DND-41 (cell line): ENCODE data around the gene NUPR1.
"Not testable (repeated sequence)": the region's sequence is repeated elsewhere in the genome, so short reads cannot be mapped to it uniquely, and the experiment has no call there.

Experiments
- ATAC-seq: fragments of 200-7000 bp; cut with Tn5 transposase; 3 replicates; pipeline ENCODE4 v1.9.1; 2021; ENCODE audit warnings: low read depth; ENCODE audit not compliant: insufficient read depth
- DNase-seq: peaks from one replicate; pipeline ENCODE4 v3.0.0-alpha.2; 2020
- H2AFZ ChIP-seq: 2 replicates; pipeline ENCODE4 v1.6.0; 2012; ENCODE audit warnings: low read depth, low read length
- H3K27ac ChIP-seq: 2 replicates; pipeline ENCODE4 v1.5.1; 2012; ENCODE audit warnings: low read length, inconsistent platforms
- H3K27me3 ChIP-seq: fragments of 200-600 bp; sonication (generic); 2 replicates; pipeline ENCODE4 v1.6.0; 2012; ENCODE audit warnings: low read length, mild to moderate bottlenecking, inconsistent platforms; ENCODE audit not compliant: insufficient read depth, poor library complexity
- H3K36me3 ChIP-seq: 2 replicates; pipeline ENCODE4 v1.5.1; 2012; ENCODE audit warnings: low read length, inconsistent platforms; ENCODE audit not compliant: insufficient read depth
- H3K4me1 ChIP-seq: 2 replicates; pipeline ENCODE4 v1.5.1; 2012; ENCODE audit warnings: mild to moderate bottlenecking, low read length; ENCODE audit not compliant: insufficient read depth
- H3K4me2 ChIP-seq: 2 replicates; pipeline ENCODE4 v1.6.0; 2012; ENCODE audit warnings: mild to moderate bottlenecking, moderate library complexity, low read length, inconsistent platforms; ENCODE audit not compliant: insufficient read depth
- H3K4me3 ChIP-seq, 2 experiments: fragments of 200-600 bp in 1 of 2; shearing (Covaris generic) in 1 of 2; 2 replicates each; pipeline ENCODE4 v1.5.1; 2012 to 2016; ENCODE audit warnings: inconsistent platforms in 2 of 2, low read length in 2 of 2, mild to moderate bottlenecking in 2 of 2, low read depth in 1 of 2, moderate library complexity in 1 of 2
- H3K79me2 ChIP-seq: 2 replicates; pipeline ENCODE4 v1.6.0; 2012; ENCODE audit warnings: low read length, inconsistent platforms; ENCODE audit not compliant: insufficient read depth
- H3K9ac ChIP-seq: 2 replicates; pipeline ENCODE4 v1.6.0; 2012; ENCODE audit warnings: low read depth, mild to moderate bottlenecking, inconsistent platforms, low read length, moderate library complexity
- H3K9me3 ChIP-seq: 2 replicates; pipeline ENCODE4 v1.5.1; 2012; ENCODE audit warnings: low read length, moderate library complexity, mild to moderate bottlenecking, inconsistent platforms; ENCODE audit not compliant: insufficient read depth, severe bottlenecking
- H4K20me1 ChIP-seq: 2 replicates; pipeline ENCODE4 v1.6.0; 2012; ENCODE audit warnings: low read length; ENCODE audit not compliant: insufficient read depth
- CTCF ChIP-seq: IDR thresholded peaks from 2 replicates; pipeline ENCODE4 v1.5.1; 2012; ENCODE audit warnings: borderline replicate concordance, low read length, moderate library complexity, mild to moderate bottlenecking; ENCODE audit not compliant: poor library complexity, severe bottlenecking; ENCODE audit errors: extremely low read depth
- EZH2 ChIP-seq: IDR thresholded peaks from 3 replicates; pipeline ENCODE4 v1.6.1; 2012; ENCODE audit warnings: borderline replicate concordance, low read depth, mild to moderate bottlenecking, moderate library complexity, low read length, inconsistent platforms; ENCODE audit not compliant: severe bottlenecking

Gene NUPR1

GRCh38 chr16:28569968-28570752 lies 31.4 kb upstream of the NUPR1 start:
- Histone ChIP-seq H3K9ac (no peak overlapping the region), H3K4me1 (no peaks in the 10 kb centered on the region), H3K27me3 (no peaks in the 10 kb centered on the region), H4K20me1 (peaks cover 27% of the 10 kb centered on the region), H3K36me3 (peaks cover 12% of the 10 kb centered on the region; the same call in 1 of the 2 replicates), H3K4me3 (no peak overlapping the region), H2AFZ (no peak overlapping the region), H3K27ac (no peak overlapping the region), H3K79me2 (peaks cover 71% of the 10 kb centered on the region), H3K4me2 (no peak overlapping the region), H3K9me3 (peaks cover 7% of the 10 kb centered on the region)
- TF ChIP-seq EZH2 (no peak), CTCF (no peak)
- no peak for ATAC-seq
- no peak for DNase-seq

- H3K4me2 ChIP-seq, result no peak overlapping the region
- no peak overlapping the region for H3K4me3 ChIP-seq
- peaks cover 69% of the 10 kb centered on the region for H3K79me2 ChIP-seq
- peaks cover 7% of the 10 kb centered on the region for H3K9me3 ChIP-seq
- DNase-seq, result no peak
- H2AFZ ChIP-seq, result no peak overlapping the region
- TF ChIP-seq CTCF (no peak), EZH2 (no peak)
- H3K9ac ChIP-seq, result no peak overlapping the region
- no peak overlapping the region for H3K27ac ChIP-seq
- peaks cover 14% of the 10 kb centered on the region; the same call in 1 of the 2 replicates for H3K36me3 ChIP-seq
- H3K4me1 ChIP-seq, result no peaks in the 10 kb centered on the region
- peaks cover 22% of the 10 kb centered on the region for H4K20me1 ChIP-seq
- no peaks in the 10 kb centered on the region for H3K27me3 ChIP-seq
- no peak for ATAC-seq
These were observed 30.2 kb upstream of the NUPR1 start for GRCh38 chr16:28569021-28569420.

- DNase-seq (no peak), ATAC-seq (no peak)
- TF ChIP-seq CTCF, result no peak
- TF ChIP-seq EZH2, result no peak
- Histone ChIP-seq H3K36me3 (peaks cover 10% of the 10 kb centered on the region; the same call in 1 of the 2 replicates), H3K9ac (no peak overlapping the region), H3K79me2 (peaks cover 66% of the 10 kb centered on the region), H3K9me3 (peaks cover 7% of the 10 kb centered on the region), H3K4me1 (no peaks in the 10 kb centered on the region), H2AFZ (no peak overlapping the region), H3K4me3 (no peak overlapping the region), H3K27me3 (no peaks in the 10 kb centered on the region), H4K20me1 (peaks cover 17% of the 10 kb centered on the region; the same call in 1 of the 2 replicates), H3K27ac (no peak overlapping the region), H3K4me2 (no peak overlapping the region)
These were observed 28.5 kb upstream of the NUPR1 start for GRCh38 chr16:28567292-28567691.

GRCh38 chr16:28566233-28566925 lies 27.6 kb upstream of the NUPR1 start:
- H3K4me3 ChIP-seq, H3K27ac ChIP-seq, H3K4me2 ChIP-seq, H3K36me3 ChIP-seq, ATAC-seq, H3K9ac ChIP-seq, H3K4me1 ChIP-seq, H3K27me3 ChIP-seq, H2AFZ ChIP-seq, H3K9me3 ChIP-seq, DNase-seq: not testable (repeated sequence)
- peaks cover 25% of the 10 kb centered on the region; the same call in 1 of the 2 replicates for H4K20me1 ChIP-seq
- H3K79me2 ChIP-seq, result peaks cover 67% of the 10 kb centered on the region
